IPS DF 4.7 (cell line): ENCODE results near the gene C1orf21.

ENCODE experiments used
- DNase-seq: peaks from one replicate; pipeline ENCODE4 v3.0.0-alpha.2; 2013; ENCODE audit warnings: low spot score; ENCODE audit errors: extremely low read depth

C1orf21 gene

GRCh38 chr1:184555665-184556641, 169.1 kb downstream of the C1orf21 start:
- no peak for DNase-seq

DNA sequence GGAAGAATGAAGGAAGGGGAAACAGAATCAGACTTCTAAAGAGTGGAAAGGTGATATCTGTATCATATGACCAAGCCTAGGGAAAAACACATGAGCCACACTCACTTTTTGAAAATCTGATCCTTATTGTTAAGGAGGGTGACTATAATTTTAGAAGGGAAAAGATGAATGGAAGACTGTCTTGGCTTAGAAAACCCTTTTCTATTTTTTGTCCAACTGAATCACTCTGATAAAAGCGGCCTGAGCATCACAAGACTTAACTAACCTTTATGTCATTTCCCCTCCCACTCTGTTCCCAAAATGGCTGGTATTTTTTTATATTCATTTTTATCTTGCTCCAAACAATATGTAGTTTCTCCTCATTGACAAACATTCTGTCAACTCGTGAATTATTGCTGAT, 169.8 kb downstream of the C1orf21 start:
- DNase-seq: no peak

DNA sequence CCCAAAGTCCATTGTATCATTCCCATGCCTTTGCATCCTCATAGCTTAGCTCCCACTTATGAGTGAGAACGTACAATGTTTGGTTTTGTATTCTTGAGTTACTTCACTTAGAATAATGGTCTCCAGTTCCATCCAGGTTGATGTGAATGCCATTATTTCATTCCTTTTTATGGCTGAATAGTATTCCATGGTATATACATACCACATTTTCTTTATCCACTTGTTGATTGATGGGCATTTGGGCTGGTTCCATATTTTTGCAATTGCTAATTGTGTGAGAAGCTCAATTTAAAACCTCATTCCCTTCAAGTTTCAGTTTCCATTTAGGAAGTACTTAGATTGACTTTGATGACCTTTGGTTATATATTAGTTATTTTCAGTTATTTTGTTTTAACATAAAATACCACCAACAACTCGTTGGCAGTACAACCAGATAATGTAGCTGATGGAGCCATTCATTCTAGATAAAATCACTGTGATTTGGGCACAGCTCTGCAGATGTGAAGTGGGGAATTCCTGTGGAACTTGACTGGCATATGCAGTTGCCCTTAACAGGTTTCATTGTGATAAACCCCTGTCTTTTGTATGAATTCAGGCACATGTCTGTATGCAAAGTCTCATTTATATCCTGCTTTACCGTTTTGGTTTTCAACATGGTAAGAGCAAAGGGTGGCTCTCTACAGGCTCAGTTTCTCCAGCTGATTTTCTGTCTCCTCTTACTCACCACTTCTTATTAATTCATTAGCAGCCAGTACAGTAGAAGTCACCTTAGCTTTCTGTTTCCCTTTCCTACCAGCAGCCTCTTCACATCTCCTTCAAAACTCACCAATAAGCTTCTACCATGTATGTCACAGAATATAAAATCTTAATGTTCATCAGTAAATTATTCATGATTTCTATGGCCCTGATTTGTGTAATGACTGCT, 170.9 kb downstream of the C1orf21 start:
- no peak for DNase-seq

- DNase-seq: no peak
Observed at GRCh38 chr1:184558691-184559090, 171.9 kb downstream of the C1orf21 start.

- no peak for DNase-seq
Observed at GRCh38 chr1:184559117-184559713, 172.4 kb downstream of the C1orf21 start.

- no peak for DNase-seq
Observed at GRCh38 chr1:184562806-184563205, 176.0 kb downstream of the C1orf21 start.

- DNase-seq: no peak
Observed at GRCh38 chr1:184563308-184563707, 176.5 kb downstream of the C1orf21 start.

- DNase-seq: no peak
Observed at GRCh38 chr1:184567009-184567408, 180.2 kb downstream of the C1orf21 start.

- no peak for DNase-seq
Observed at GRCh38 chr1:184567637-184568036, 180.8 kb downstream of the C1orf21 start.

- DNase-seq: no peak
Observed at GRCh38 chr1:184568148-184568547, 181.3 kb downstream of the C1orf21 start.

GRCh38 chr1:184569106-184569505, 182.3 kb downstream of the C1orf21 start:
- no peak for DNase-seq

DNA sequence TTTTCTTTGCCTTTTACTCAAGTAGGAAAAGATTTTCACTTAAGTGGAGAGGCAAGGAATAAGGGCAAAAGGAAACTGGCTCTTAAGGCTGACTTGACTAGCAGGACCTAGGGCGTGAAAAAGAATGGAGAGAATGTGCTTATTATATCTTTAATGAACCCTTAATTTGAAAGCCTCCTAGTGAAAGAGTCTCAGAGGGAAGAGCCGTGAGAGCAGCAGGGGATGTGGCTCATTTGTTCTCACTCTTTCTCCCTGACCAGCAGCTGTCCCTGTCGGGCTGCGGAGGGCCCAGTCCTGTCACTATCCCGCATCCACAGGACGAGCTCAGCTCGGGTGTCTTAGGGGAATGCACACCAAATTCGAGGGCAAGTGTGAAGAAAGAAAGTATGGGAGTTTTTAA, 187.8 kb downstream of the C1orf21 start:
- peak; percentile 28 for DNase-seq

DNA sequence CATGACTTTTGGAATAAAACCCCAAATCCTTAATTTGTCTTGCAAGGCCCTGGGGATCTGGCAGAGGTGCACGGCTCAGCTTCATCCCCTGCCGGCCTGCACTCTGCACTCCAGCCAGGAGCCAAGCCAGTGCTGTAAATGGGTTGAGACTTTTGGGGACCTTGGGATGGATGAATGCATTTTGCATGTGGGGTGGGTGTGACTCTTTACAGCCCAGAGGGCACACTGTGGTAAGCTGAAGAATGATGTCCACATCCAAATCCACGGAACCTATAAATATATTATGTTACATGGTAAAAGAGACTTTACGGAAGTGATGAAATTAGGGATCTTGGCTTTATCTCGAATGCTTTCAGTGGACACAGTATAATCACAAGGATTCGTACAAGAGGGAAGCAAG, 190.0 kb downstream of the C1orf21 start:
- DNase-seq: no peak

GRCh38 chr1:184577319-184577718, 190.5 kb downstream of the C1orf21 start:
- no peak for DNase-seq

DNA sequence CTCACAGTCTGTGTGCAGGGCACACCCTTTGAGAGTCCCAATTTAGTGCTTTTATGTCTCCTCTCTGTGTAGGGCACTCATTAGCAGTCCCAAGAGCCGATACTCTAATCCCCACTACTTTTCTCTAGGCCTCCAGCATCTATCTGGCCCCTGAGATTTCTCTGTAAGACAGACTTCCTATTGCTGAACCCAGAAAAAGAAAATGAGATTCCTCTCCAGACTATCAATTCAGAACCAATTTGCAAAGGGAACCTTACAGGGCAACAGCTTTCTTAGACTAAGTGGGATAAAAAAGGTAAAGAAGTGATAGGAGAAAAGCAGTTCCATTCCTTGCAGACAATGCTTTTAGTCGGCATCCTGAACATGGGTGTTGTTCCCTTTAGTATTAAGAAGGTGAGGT, 195.6 kb downstream of the C1orf21 start:
- no peak for DNase-seq

- DNase-seq: no peak
Observed at GRCh38 chr1:184583849-184584248, 197.0 kb downstream of the C1orf21 start.

DNA sequence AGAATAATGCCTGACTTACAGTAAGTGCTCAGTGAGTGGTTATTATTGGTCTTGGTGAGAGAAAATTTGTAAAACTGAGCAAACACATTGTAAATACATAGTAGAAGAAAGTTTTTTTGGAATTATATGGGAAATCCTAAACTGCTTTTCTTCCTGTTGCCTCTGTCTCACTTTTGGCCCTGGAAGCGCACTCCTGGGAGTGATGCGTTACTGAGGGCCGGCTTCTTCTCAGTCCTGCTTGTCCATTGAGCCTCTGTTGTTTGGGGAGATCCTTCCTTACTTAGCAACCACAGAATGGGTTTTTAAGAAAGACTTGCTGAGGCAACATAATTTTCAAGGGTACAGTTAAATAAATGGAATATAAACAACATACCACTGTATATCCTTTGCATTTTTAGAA, 201.9 kb downstream of the C1orf21 start:
- no peak for DNase-seq

DNA sequence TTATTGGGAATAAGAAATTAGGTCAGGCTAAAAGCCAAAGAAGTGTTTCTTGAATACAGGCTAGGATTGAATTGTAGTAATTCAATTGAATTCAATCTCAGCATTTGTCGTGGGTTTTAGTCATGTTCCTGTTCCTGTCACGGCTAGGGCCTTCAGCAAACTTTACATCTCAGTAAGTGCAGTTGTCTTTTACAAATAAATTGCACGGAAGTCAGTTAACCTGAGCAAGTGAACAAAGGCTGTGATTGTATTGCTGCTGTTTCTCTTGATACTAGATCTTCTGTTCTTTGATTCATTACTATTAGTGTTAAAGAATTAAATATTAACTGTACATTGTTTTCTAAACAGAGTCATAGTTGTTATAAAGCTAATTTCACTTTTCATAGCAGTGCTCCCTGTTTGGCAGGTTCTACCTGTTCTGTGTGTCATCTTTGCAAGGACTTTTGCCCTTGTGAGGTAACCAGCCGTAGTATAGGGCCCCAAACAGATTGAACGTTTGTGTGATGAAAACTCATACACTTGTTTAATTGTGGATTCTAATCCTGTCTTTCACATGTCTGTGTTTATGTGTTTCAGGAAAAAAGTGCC, 203.4 kb downstream of the C1orf21 start:
- no peak for DNase-seq

DNA sequence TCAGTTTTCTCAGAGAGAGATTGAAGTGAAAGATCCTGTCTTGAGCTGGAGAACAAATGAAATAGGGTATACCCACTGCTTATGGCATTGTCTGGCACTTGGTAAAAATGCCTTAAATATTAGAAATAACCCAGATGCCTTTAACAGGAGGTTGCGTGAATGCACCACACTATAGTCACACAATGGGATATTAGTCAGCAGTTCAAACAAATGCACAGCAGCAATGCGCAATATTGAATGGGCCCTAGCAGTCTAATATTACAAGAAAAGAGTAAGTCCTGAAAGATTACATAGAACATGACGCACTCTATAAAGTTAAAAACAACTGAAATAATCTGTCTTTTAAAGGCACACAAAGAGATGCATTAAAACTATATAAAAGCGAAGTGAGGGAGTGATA, 206.8 kb downstream of the C1orf21 start:
- DNase-seq: no peak

DNA sequence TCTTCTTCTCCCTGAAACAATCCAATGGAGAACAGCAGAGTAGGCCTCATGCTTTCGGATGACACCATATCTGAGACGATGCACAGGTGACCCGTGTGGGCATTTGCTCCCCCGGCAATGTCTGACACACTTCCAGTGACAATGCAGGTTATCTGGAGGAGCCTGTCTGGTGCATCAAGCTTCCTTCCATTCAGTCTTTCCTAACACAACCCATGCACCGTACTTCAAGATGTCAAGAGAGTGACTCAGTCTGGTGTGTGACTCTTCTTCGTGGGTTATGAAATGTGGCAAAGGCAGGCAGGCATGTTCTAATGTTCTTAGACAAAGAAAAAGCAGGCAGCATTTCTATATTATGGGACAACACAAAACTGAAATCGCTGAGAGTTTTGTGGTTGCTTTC, 208.8 kb downstream of the C1orf21 start:
- no peak for DNase-seq

GRCh38 chr1:184596950-184597645, 210.3 kb downstream of the C1orf21 start:
- DNase-seq: no peak
